GM19452 (cell line): ENCODE results near the gene LAS1L.
"Not testable (repeated sequence)": the region's sequence is repeated elsewhere in the genome, so short reads cannot be mapped to it uniquely, and the experiment has no call there.

Experiments
- ATAC-seq: cut with Tn5 transposase; IDR thresholded peaks from one replicate; pipeline ENCODE4 v1.9.1; 2021; ENCODE audit not compliant: unreplicated experiment

The LAS1L gene

GRCh38 chrX:65518980-65519379, 15.6 kb downstream of the LAS1L start:
- ATAC-seq, result not testable (repeated sequence)

- no peak for ATAC-seq
Measured at GRCh38 chrX:65517923-65518322, 16.7 kb downstream of the LAS1L start.

- no peak for ATAC-seq
Measured at GRCh38 chrX:65516756-65517155, 17.8 kb downstream of the LAS1L start.

GRCh38 chrX:65513610-65514009, 21.0 kb downstream of the LAS1L start:
- no peak for ATAC-seq

GRCh38 chrX:65509400-65509799, 25.2 kb downstream of the LAS1L start:
- no peak for ATAC-seq

- ATAC-seq, result no peak
Measured at GRCh38 chrX:65508851-65509250, 25.7 kb downstream of the LAS1L start.

GRCh38 chrX:65502618-65503017, 32.0 kb downstream of the LAS1L start:
- no peak for ATAC-seq

GRCh38 chrX:65493431-65493830, 41.2 kb downstream of the LAS1L start:
- no peak for ATAC-seq

GRCh38 chrX:65491620-65492019, 43.0 kb downstream of the LAS1L start:
- ATAC-seq, result no peak

GRCh38 chrX:65488495-65488894, 46.1 kb downstream of the LAS1L start:
- no peak for ATAC-seq

- ATAC-seq, result no peak
Measured at GRCh38 chrX:65480960-65481359, 53.6 kb downstream of the LAS1L start.

GRCh38 chrX:65479102-65479501, 55.5 kb downstream of the LAS1L start:
- ATAC-seq, result not testable (repeated sequence)

- ATAC-seq, result no peak
Measured at GRCh38 chrX:65476564-65476963, 58.0 kb downstream of the LAS1L start.

GRCh38 chrX:65463550-65463949, 71.0 kb downstream of the LAS1L start:
- ATAC-seq, result no peak
